ENCODE measurements around the gene SRSF3. TPM values are rescaled to one million over a fixed set of nuclear protein-coding genes. Genes with fewer than 3 reads are reported as not detected.
"Not testable (repeated sequence)": the region's sequence is repeated elsewhere in the genome, so short reads cannot be mapped to it uniquely, and the experiment has no call there.

The SRSF3 gene
- total RNA-seq, 1 experiment from 2014 or later: 412 TPM

DNA sequence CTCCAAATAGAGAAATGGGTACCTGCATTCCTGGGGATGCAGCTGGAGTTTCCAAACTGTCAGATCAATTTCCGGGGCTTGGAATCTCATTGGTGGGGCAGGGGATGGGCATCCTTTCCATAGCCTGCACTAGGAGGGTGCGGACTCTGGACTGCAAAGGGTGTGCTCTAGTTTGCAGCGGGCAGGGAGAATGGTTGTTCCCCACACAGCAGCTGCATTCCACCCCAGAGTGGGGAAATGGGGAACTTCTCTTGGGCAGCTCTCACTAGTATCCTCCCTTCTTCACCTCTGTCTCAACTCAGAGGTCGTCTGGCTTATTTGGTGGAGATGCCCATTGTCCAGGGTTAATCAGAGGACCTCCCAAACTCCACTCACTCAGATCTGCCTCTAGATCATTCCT is 49.8 kb downstream of the SRSF3 start:
- no peak for DNase-seq (ENCODE audit: low read depth)

DNA sequence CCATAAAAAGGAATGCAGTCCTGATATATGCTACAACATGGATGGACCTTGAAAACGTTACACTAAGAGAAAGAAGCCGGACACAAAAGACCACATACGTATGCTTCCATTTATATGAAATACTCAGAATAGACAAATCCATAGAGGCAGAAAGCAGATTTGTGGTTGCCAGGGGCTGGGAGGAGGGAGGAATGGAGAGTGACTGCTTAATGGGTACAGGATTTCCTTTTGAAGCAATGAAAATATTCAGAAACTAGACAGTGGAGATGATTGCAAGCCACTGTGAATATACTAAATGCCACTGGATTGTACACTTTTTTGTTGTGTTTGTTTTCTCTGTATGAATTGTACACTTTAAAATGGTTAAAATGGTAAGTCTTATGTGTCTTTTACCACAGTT is 54.9 kb downstream of the SRSF3 start:
- DNase-seq (ENCODE audit: low read depth): no peak

GRCh38 chr6:36649701-36650484 is 55.7 kb downstream of the SRSF3 start:
- no peak for DNase-seq (ENCODE audit: low read depth)

- no peak for DNase-seq (ENCODE audit: low read depth)
Observed at GRCh38 chr6:36650848-36651478, 56.8 kb downstream of the SRSF3 start.

GRCh38 chr6:36651659-36652379 is 57.7 kb downstream of the SRSF3 start:
- no peak for DNase-seq (ENCODE audit: low read depth)

DNA sequence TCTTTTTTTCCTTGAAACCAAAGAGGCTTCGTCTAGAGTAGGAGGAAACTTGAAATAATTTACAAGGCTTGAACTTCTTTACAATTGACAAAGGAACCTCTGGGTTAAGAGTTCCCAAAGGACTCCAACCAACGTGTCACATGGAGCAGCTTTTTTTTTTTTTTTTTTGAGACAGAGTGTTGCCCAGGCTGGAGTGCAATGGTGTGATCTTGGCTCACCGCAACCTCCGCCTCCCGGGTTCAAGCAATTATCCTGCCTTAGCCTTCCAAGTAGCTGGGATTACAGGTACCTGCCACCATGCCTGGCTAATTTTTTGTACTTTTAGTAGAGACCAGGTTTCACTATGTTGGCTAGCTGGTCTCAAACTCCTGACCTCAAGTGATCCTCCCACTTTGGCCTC is 60.3 kb downstream of the SRSF3 start:
- not testable (repeated sequence) for DNase-seq (ENCODE audit: low read depth)

Small RNAs within 50 kb of the gene (small RNA-seq; reads per million reads assigned to genes)
- not detected for gene MIR3925
- gene RNU1-88P: 0.18 reads per million

Other genes starting within 250 kb of the SRSF3 start
- not detected in 2 replicates for gene ETV7, start 206.7 kb upstream of the SRSF3 start, total RNA-seq (2014; rRNA removed; shearing (Covaris generic))
- gene PXT1, start 151.5 kb upstream of the SRSF3 start, total RNA-seq (2014; rRNA removed; shearing (Covaris generic)): not detected in 2 replicates
- gene KCTD20, start 151.4 kb upstream of the SRSF3 start, total RNA-seq (2014; rRNA removed; shearing (Covaris generic)): 26.0 and 29.9 TPM in 2 replicates
- gene STK38, start 46.9 kb upstream of the SRSF3 start, total RNA-seq (2014; rRNA removed; shearing (Covaris generic)): 8.3 and 9.1 TPM in 2 replicates
- gene CDKN1A, start 84.4 kb downstream of the SRSF3 start, total RNA-seq (2014; rRNA removed; shearing (Covaris generic)): 151 and 200 TPM in 2 replicates
- gene RAB44, start 103.5 kb downstream of the SRSF3 start, total RNA-seq (2014; rRNA removed; shearing (Covaris generic)): not detected in 2 replicates
- gene CPNE5, start 245.1 kb downstream of the SRSF3 start, total RNA-seq (2014; rRNA removed; shearing (Covaris generic)): 1.3 and 1.5 TPM in 2 replicates

Data from HT1080 (cell line).